T-helper 2 cell treated with Interferon-gamma antibody and Interleukin-4, amounts not matched to agents 5 μg/mL and 100 μg/mL, for 36 hours (primary cell): Measurements from ENCODE around the gene PHF20.
"Not testable (repeated sequence)": the region's sequence is repeated elsewhere in the genome, so short reads cannot be mapped to it uniquely, and the experiment has no call there.

Source experiments
- DNase-seq: peaks from one replicate; pipeline ENCODE4 v3.0.0; 2021; ENCODE audit warnings: low spot score
- H3K27ac Mint-ChIP-seq: one replicate; pipeline ENCODE4 v1.8.0; 2021; ENCODE audit warnings: mild to moderate bottlenecking, mixed read lengths
- H3K27me3 Mint-ChIP-seq: one replicate; pipeline ENCODE4 v1.8.0; 2021; ENCODE audit warnings: low read depth, mixed read lengths
- H3K36me3 Mint-ChIP-seq: one replicate; pipeline ENCODE4 v1.8.0; 2021; ENCODE audit warnings: low read depth, mixed read lengths
- H3K4me1 Mint-ChIP-seq: one replicate; pipeline ENCODE4 v1.8.0; 2021; ENCODE audit warnings: low read depth, mixed read lengths
- H3K4me3 Mint-ChIP-seq: one replicate; pipeline ENCODE4 v1.8.0; 2022; ENCODE audit warnings: mild to moderate bottlenecking, moderate library complexity, mixed read lengths
- H3K9me3 Mint-ChIP-seq: one replicate; pipeline ENCODE4 v1.8.0; 2021; ENCODE audit warnings: mixed read lengths

The PHF20 gene

GRCh38 chr20:35828434-35828833 is 56.6 kb downstream of the PHF20 start:
- Mint-ChIP-seq H3K36me3 (peaks cover 28% of the 10 kb centered on the region), H3K4me3 (no peak overlapping the region)

GRCh38 chr20:35828916-35829315 is 57.1 kb downstream of the PHF20 start:
- peaks cover 26% of the 10 kb centered on the region for H3K36me3 Mint-ChIP-seq
- H3K27me3 Mint-ChIP-seq, result no peaks in the 10 kb centered on the region
- no peaks in the 10 kb centered on the region for H3K9me3 Mint-ChIP-seq
- peaks cover 16% of the 10 kb centered on the region for H3K4me1 Mint-ChIP-seq
- DNase-seq, result no peak
- no peak overlapping the region for H3K27ac Mint-ChIP-seq
- no peak overlapping the region for H3K4me3 Mint-ChIP-seq

More at GRCh38 chr20:35828434-35828833, 56.6 kb downstream of the PHF20 start:
- peaks cover 16% of the 10 kb centered on the region for H3K4me1 Mint-ChIP-seq
- no peaks in the 10 kb centered on the region for H3K9me3 Mint-ChIP-seq
- no peaks in the 10 kb centered on the region for H3K27me3 Mint-ChIP-seq
- H3K27ac Mint-ChIP-seq, result no peak overlapping the region
- no peak for DNase-seq

- H3K36me3 Mint-ChIP-seq, result peaks cover 21% of the 10 kb centered on the region
- no peaks in the 10 kb centered on the region for H3K27me3 Mint-ChIP-seq
- DNase-seq, result no peak
- H3K27ac Mint-ChIP-seq, result no peak overlapping the region
- H3K9me3 Mint-ChIP-seq, result no peaks in the 10 kb centered on the region
- peaks cover 24% of the 10 kb centered on the region for H3K4me1 Mint-ChIP-seq
- no peak overlapping the region for H3K4me3 Mint-ChIP-seq
Measured at GRCh38 chr20:35830264-35830663, 58.4 kb downstream of the PHF20 start.

DNA sequence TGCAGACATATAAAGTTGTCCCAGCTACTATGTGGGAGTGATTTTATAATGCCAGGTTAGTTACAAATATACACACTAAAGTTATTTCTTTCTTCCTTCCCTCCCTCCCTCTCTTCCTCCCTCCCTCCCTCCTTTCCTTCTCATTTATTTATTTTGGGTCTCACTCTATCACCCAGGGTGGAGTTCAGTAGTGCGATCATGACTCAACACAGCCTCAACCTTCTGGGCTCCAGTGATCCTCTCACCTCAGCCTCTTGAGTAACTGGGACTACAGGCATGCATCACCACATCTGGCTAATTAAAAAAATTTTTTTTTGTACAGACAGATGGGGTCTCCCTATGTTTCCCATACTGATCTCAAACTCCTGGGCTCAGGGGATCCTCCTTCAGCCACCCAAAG is 59.2 kb downstream of the PHF20 start:
- DNase-seq, result no peak
- H3K27me3 Mint-ChIP-seq, result no peaks in the 10 kb centered on the region
- peaks cover 22% of the 10 kb centered on the region for H3K36me3 Mint-ChIP-seq
- no peak overlapping the region for H3K4me3 Mint-ChIP-seq
- no peak overlapping the region for H3K27ac Mint-ChIP-seq
- no peaks in the 10 kb centered on the region for H3K9me3 Mint-ChIP-seq
- peaks cover 26% of the 10 kb centered on the region for H3K4me1 Mint-ChIP-seq

DNA sequence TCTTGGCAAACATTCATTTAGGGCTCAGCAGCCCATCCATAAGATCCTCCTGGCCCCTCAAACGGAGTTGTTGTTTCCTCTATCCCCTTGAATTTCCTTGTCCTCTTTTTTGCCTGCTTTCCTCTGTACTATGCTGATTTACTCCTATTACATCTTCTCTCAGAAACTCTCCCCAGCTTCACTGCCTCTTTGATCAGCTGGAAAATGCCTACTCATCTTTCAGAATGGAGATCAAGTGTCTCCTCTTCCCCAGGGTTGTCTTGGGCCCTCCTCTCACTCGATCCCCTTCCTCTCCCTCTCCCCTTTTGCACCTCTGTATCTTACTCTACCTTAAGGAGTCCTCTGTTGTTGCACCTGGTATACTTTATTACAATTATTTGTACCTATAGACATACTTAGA is 60.2 kb downstream of the PHF20 start:
- H3K4me3 Mint-ChIP-seq, result no peak overlapping the region
- H3K36me3 Mint-ChIP-seq, result peaks cover 22% of the 10 kb centered on the region
- H3K4me1 Mint-ChIP-seq, result peaks cover 20% of the 10 kb centered on the region
- no peaks in the 10 kb centered on the region for H3K27me3 Mint-ChIP-seq
- DNase-seq, result no peak
- no peaks in the 10 kb centered on the region for H3K9me3 Mint-ChIP-seq
- no peak overlapping the region for H3K27ac Mint-ChIP-seq

DNA sequence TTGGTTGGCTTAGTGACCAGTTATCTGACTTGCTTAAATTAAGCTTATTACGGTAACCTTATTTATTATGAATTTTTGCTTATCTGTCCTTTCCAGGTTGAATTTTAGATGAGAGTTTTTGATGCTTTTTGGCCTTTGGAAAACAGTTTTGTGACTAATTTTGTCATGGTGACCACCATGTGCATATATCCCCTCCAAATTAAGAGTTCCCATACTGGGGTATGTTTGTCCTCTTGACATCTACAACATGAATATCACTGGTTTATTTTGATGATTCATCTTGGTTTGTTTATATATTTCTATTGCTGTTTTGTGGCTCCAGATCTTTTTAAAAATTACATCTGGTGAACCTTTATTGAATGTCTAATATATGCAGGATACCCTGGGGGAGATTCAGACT is 61.4 kb downstream of the PHF20 start:
- Mint-ChIP-seq H3K27me3 (no peaks in the 10 kb centered on the region), H3K4me1 (peaks cover 18% of the 10 kb centered on the region), H3K9me3 (no peaks in the 10 kb centered on the region), H3K36me3 (peaks cover 21% of the 10 kb centered on the region), H3K4me3 (no peak overlapping the region), H3K27ac (no peak overlapping the region)
- no peak for DNase-seq

- peaks cover 17% of the 10 kb centered on the region for H3K36me3 Mint-ChIP-seq
- H3K27me3 Mint-ChIP-seq, result no peaks in the 10 kb centered on the region
- no peak overlapping the region for H3K4me3 Mint-ChIP-seq
- no peak overlapping the region for H3K27ac Mint-ChIP-seq
- peaks cover 8% of the 10 kb centered on the region for H3K9me3 Mint-ChIP-seq
- peaks cover 22% of the 10 kb centered on the region for H3K4me1 Mint-ChIP-seq
- no peak for DNase-seq
Measured at GRCh38 chr20:35837577-35838195, 65.9 kb downstream of the PHF20 start.

- H3K27me3 Mint-ChIP-seq, result no peaks in the 10 kb centered on the region
- DNase-seq, result no peak
- H3K4me3 Mint-ChIP-seq, result no peak overlapping the region
- H3K36me3 Mint-ChIP-seq, result peaks cover 21% of the 10 kb centered on the region
- H3K4me1 Mint-ChIP-seq, result peaks cover 19% of the 10 kb centered on the region
- peaks cover 9% of the 10 kb centered on the region for H3K9me3 Mint-ChIP-seq
- no peak overlapping the region for H3K27ac Mint-ChIP-seq
Measured at GRCh38 chr20:35838205-35838604, 66.4 kb downstream of the PHF20 start.

DNA sequence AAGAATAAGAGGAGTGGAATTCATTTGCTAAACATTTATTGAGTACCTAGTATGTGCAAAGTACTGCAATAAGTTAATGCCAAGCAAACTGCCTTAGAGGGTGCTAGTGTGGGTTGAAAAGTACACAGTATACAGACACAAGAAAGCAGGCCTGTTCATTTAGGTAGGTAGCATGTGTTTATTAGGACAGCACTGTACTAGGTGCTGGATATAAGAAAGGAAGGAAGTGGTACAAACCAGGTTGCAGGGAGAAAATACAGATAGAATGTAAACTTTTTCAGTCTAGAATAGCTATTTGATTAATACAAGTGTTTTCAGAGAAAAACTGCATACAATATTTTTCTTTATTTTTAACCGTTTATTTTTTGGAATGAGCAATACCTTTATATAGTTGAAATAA is 68.1 kb downstream of the PHF20 start:
- peaks cover 13% of the 10 kb centered on the region for H3K4me1 Mint-ChIP-seq
- DNase-seq, result no peak
- peaks cover 31% of the 10 kb centered on the region for H3K36me3 Mint-ChIP-seq
- no peaks in the 10 kb centered on the region for H3K27me3 Mint-ChIP-seq
- peaks cover 12% of the 10 kb centered on the region for H3K9me3 Mint-ChIP-seq
- peak overlapping the region; percentile 48 for H3K27ac Mint-ChIP-seq
- H3K4me3 Mint-ChIP-seq, result no peak overlapping the region

DNA sequence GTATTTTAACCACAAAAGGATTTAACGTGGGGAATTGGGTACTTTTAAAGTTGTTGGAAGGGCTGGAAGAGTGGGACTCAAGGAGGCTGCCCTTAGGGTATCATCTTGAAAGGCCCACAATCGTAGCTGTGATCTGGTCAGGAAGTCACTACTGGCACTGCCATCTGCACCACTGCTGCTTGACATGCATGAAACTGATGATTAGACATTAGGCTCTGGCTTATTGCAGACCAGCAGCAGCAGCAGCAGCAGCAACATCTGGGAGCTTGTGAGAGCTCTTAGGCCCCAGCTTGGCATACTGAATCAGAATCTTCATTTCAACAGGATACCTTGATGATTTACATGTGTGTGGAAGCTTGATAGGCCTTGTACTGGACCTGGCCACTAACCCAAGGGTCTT is 68.6 kb downstream of the PHF20 start:
- no peaks in the 10 kb centered on the region for H3K27me3 Mint-ChIP-seq

DNA sequence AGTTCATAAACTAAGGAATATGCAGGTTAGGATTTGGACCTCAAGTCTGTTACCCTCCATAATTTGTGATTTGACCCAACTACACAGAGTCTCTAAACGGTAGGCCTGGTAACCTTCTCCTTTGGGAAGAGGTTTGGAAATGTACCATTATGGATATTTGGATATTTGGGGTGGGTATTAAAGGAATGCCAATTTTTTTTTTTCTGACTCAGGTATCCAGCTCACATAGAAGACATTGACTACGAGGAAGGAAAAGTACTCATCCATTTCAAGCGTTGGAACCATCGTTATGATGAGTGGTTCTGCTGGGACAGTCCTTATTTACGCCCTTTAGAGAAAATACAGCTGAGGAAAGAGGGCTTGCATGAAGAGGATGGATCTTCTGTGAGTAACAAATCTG is 70.5 kb downstream of the PHF20 start:
- DNase-seq, result no peak
- peaks cover 8% of the 10 kb centered on the region for H3K4me1 Mint-ChIP-seq
- peaks cover 12% of the 10 kb centered on the region for H3K9me3 Mint-ChIP-seq
- H3K36me3 Mint-ChIP-seq, result peaks cover 39% of the 10 kb centered on the region
- no peak overlapping the region for H3K27ac Mint-ChIP-seq
- H3K4me3 Mint-ChIP-seq, result no peak overlapping the region
- no peaks in the 10 kb centered on the region for H3K27me3 Mint-ChIP-seq

More for the DNA sequence above, 68.6 kb downstream of the PHF20 start:
- H3K36me3 Mint-ChIP-seq, result peaks cover 33% of the 10 kb centered on the region
- peaks cover 8% of the 10 kb centered on the region for H3K4me1 Mint-ChIP-seq
- no peak overlapping the region for H3K27ac Mint-ChIP-seq
- no peak for DNase-seq
- peaks cover 12% of the 10 kb centered on the region for H3K9me3 Mint-ChIP-seq
- no peak overlapping the region for H3K4me3 Mint-ChIP-seq

DNA sequence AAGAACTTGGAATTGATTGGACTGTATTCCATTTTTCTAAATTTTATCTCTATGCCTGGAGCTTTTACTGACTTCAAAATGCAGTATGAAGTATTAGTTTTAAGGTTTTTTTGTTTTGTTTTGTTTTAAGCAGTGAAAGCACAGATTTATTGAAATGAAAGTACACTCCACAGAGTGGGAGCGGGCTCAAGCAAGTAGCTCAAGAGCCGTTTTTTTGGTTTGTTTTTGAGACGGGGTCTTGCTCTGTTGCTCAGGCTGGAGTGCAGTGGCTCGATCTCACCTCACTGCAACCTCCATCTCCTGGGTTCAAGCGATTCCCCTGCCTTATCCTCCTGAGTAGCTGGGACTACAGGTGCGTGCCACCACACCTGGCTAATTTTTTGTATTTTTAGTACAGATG is 72.1 kb downstream of the PHF20 start:
- H3K27ac Mint-ChIP-seq, DNase-seq, H3K27me3 Mint-ChIP-seq, H3K4me3 Mint-ChIP-seq, H3K4me1 Mint-ChIP-seq: not testable (repeated sequence)
- Mint-ChIP-seq H3K9me3 (peaks cover 12% of the 10 kb centered on the region), H3K36me3 (peaks cover 44% of the 10 kb centered on the region)

DNA sequence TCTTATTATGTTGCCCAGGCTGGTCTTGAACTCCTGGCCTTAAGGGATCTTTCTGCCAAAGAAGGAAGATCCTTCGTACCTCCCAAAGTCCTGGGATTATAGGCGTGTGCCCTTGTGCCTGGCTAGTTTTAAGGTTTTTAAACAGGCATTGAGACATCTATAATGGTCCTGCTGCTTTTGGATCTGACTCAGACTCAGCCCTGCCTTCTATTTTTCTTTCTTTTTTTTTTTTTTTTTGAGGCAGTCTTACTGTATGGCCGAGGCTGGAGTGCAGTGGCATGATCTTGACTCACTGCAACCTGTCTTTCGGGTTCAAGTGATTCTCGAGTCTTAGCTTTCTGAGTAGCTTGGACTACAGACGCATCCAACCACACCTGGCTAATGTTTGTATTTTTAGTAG is 73.7 kb downstream of the PHF20 start:
- Mint-ChIP-seq H3K27ac (no peak overlapping the region), H3K9me3 (peaks cover 12% of the 10 kb centered on the region), H3K36me3 (peaks cover 53% of the 10 kb centered on the region), H3K4me1 (peaks cover 9% of the 10 kb centered on the region), H3K4me3 (no peak overlapping the region), H3K27me3 (no peaks in the 10 kb centered on the region)
- DNase-seq, result no peak

GRCh38 chr20:35849706-35850105 is 77.9 kb downstream of the PHF20 start:
- Mint-ChIP-seq H3K27me3 (no peaks in the 10 kb centered on the region), H3K4me1 (peaks cover 8% of the 10 kb centered on the region), H3K9me3 (no peaks in the 10 kb centered on the region), H3K36me3 (peaks cover 46% of the 10 kb centered on the region), H3K27ac (no peak overlapping the region), H3K4me3 (no peak overlapping the region)
- DNase-seq, result no peak

GRCh38 chr20:35851659-35852058 is 79.8 kb downstream of the PHF20 start:
- not testable (repeated sequence) for H3K9me3 Mint-ChIP-seq, H3K27me3 Mint-ChIP-seq, DNase-seq, H3K4me3 Mint-ChIP-seq, H3K27ac Mint-ChIP-seq
- H3K36me3 Mint-ChIP-seq, result peaks cover 37% of the 10 kb centered on the region
- H3K4me1 Mint-ChIP-seq, result peaks cover 12% of the 10 kb centered on the region
